GM12801 (cell line): ENCODE data around the gene LOC128125822.

Source experiments
- TF ChIP-seq, protein P1 (sequence below): IDR thresholded peaks from one replicate; pipeline ENCODE4 v1.5.1; 2011; ENCODE audit warnings: control low read depth; ENCODE audit not compliant: insufficient read length; ENCODE audit errors: extremely low read depth

Gene LOC128125822

DNA sequence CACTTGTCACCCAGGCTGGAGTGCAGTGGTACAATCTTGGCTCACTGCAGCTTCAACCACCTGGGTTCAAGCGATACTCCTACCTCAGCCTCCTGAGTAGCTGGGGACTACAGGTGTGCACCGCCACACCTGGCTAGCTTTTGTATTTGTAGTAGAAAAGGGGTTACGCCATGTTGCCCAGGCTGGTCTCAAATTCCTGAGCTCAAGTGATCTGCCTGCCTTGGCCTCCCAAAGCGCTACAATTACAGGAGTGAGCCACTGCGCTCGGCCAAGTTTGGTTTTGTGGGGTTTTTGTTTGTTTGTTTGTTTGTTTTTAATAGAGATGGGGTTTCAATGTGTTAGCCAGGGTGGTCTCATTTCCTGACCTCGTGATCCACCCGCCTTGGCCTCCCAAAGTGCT lies 12.3 kb downstream of the LOC128125822 start:
- TF ChIP-seq, protein P1, sequence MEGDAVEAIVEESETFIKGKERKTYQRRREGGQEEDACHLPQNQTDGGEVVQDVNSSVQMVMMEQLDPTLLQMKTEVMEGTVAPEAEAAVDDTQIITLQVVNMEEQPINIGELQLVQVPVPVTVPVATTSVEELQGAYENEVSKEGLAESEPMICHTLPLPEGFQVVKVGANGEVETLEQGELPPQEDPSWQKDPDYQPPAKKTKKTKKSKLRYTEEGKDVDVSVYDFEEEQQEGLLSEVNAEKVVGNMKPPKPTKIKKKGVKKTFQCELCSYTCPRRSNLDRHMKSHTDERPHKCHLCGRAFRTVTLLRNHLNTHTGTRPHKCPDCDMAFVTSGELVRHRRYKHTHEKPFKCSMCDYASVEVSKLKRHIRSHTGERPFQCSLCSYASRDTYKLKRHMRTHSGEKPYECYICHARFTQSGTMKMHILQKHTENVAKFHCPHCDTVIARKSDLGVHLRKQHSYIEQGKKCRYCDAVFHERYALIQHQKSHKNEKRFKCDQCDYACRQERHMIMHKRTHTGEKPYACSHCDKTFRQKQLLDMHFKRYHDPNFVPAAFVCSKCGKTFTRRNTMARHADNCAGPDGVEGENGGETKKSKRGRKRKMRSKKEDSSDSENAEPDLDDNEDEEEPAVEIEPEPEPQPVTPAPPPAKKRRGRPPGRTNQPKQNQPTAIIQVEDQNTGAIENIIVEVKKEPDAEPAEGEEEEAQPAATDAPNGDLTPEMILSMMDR = no peak

DNA sequence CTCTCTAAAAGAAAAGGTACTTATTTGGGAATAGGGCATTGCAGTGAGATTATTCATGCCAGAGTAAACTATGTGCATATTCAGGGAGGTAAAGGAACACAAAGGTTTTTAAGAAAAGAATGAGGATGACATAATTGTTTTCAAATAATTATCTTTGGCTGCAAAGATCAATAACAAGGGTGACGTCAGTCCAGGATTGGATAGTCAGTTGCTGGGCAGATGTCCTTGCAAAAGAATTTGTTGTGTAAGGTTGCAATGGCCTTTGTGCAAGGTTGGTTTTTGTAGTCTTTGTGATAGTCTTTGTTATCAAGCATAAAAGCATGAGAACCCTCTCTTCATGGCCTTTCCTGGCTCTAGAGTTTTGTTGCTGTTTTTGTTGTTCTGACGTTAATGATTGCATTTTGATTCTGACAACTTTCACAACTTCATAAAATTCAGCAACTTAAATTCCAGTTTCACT lies 17.7 kb downstream of the LOC128125822 start:
- TF ChIP-seq, protein P1 = no peak

DNA sequence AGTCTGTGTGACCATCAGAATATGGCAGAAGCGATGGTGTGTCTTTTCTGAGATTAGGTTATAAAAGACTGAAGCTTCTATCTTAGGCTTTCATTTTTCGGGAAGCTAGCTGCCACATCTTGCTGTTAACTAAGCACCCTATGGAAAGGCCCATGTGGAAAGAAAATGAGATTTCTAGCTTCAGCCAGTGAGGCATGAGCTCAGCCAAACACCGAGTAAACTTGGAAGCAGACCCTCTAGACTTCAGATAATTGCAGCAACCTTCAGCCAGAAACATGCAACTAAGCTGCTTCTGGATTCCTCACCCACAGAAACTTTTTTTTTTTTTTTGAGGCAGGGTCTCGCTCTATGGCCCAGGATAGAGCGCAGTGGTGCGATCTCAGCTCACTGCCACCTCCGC lies 20.6 kb downstream of the LOC128125822 start:
- TF ChIP-seq, protein P1 = no peak

DNA sequence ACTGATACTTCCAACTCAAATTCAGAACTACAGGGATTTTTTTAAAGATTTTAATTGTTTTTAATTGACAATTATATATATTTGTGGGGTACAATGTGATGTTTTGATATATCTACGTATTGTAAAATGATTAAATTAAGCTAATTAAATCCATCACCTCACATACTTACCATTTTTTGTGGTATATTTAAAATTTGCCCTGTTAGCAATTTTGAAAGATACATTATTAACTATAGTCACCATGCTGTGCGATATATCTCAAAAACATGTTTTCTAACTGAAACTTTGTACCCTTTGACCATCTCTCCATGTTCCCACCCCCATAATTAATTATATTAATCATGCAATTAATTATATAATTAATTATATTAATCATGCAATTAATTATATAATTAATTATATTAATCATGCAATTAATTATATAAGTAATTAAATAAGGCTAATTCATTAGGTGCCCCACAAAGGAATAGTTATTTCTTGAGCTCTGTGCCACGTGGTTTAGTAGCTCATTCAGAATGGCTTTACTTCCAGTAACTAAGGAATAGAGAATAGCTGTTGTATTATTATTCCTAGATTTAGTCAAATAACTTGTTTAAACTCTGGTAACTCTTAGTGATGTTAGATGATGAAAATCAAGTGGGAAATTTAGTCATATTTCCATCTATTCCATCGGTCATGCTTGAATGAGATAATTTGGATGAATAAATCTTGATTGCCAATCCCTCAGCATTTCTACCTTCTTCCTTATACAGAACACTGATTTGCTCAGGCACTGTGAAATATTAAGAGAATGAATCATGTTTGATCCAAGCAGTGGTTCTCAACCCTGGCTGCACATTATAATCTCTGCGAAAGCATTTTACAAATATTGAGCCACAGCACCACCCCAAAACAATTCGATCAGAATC lies 25.1 kb downstream of the LOC128125822 start:
- TF ChIP-seq, protein P1 = no peak

DNA sequence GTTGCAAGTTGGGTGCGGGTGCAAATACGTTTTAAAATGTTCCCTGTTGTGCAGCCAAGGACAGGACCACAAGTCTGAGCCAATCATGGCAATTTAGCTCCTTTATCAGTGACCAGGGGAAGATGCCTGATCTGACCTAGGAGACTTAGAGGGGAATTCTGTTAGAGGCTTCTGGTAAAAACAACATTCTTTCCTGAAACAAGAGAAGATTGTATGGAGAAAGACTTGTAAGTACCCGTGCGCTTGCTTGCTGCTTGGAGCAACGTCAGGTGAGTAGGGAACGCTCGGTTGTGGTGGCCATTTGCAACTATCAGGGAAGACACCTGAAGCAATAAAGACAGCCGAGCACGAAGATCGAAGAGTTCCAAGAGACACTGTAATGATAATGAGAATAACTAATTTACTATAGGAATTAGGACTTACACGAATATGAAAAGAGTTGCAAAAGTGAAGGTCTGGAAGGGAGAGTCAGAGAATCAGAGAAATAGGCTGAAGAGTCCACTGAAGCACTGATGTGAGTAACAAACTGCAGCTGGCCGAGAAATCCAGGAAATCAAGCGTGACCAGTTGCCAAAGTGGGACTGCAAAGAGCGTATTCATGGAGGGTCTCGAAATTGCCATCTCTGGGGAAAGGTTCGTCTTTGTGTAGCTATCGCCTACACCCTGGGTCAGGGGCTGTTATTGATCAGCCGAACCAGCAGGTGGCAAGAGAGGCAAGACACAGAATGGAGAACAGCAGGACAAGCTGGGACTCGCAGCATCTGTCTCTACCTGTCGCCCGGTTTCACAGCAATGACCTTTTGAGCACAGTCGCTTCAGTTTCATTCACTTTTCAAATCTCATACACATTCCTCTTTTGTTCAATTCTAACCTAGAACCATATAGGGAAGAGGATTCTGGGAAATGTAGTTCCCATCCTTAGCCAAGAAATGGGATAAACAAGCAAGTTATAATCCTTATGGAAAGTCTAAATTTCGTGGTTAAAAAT lies 26.1 kb downstream of the LOC128125822 start:
- TF ChIP-seq, protein P1 = no peak

DNA sequence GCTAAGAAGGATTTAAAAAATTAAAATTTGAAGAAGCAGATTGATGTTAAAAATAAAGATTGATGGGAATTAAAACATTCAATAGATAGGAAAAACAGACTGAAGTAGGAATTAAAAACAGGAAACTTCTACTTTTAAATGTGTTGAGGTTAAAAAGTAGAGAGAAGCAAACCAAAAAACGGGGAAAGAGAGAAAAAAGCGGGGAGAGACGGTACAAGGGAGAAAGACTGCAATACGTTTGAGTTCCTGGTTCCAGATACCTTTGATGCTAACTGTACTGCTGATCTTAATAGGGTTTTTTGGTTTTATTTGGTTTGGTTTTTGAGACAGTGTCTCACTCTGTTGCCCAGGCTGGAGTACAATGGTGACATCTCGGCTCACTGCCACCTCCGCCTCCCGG lies 27.0 kb downstream of the LOC128125822 start:
- TF ChIP-seq, protein P1 = no peak

DNA sequence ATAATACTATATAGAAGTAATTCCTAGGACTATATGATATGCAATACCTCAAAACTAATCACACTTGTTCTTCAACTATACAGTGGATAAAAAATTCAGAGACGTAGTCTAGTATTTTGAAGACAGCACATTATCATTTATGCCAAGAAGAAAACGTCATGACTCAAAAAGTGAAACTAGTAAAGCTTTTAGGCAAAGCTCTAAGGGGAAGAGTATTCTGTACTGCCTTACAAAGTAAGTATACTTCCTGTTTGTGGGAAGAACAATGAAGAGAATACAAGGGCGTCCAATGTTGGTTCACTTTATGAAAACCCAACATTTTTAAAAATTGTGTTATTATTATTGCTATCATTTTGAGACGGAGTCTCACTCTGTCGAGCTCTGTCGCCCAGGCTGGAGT lies 27.9 kb downstream of the LOC128125822 start:
- TF ChIP-seq, protein P1 = no peak
